NCI-H2196 (cell line): ENCODE measurements around the gene FAM163B.
A peak's percentile ranks its signal among the peaks of the same experiment; 100 is the strongest.
"Not testable (repeated sequence)": the region's sequence is repeated elsewhere in the genome, so short reads cannot be mapped to it uniquely, and the experiment has no call there.

Experiments used
- DNase-seq: peaks from one replicate; lab custom pipeline; 2025; ENCODE audit not compliant: unreplicated experiment; lab: John Stamatoyannopoulos, UW

Gene FAM163B

DNA sequence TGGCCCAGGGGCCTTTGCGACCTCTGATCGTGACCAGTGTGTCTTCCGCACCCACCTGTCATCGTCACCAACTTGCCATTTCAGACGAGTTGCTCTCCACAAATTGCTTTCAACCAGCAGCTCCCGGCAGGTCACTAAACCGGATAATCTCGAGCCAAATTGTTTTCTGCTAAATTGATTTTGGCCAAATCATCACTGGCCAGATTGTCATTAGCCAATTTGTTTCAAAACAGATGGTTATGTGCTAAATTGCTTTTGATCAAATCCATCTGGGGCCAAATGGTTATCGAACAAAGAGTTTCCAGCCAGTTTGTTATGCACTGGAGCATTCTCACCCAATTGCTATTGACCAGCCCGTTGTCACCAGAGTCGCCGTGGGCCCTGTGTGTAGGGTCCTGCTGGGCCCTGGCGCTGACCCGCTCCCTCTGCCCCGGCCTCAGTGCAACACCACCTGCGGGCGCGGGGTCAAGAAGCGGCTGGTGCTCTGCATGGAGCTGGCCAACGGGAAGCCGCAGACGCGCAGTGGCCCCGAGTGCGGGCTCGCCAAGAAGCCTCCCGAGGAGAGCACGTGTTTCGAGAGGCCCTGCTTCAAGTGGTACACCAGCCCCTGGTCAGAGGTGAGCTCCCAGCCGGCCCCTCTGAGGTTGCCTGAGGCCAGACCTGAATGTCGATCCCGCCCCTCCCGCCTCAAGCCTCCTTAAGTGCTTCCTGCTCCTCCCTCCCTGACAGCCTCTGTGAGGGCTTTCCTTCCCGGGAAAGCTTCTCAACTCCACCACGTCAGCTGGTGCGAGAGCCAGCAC, 39.1 kb downstream of the FAM163B start:
- no peak for DNase-seq

DNA sequence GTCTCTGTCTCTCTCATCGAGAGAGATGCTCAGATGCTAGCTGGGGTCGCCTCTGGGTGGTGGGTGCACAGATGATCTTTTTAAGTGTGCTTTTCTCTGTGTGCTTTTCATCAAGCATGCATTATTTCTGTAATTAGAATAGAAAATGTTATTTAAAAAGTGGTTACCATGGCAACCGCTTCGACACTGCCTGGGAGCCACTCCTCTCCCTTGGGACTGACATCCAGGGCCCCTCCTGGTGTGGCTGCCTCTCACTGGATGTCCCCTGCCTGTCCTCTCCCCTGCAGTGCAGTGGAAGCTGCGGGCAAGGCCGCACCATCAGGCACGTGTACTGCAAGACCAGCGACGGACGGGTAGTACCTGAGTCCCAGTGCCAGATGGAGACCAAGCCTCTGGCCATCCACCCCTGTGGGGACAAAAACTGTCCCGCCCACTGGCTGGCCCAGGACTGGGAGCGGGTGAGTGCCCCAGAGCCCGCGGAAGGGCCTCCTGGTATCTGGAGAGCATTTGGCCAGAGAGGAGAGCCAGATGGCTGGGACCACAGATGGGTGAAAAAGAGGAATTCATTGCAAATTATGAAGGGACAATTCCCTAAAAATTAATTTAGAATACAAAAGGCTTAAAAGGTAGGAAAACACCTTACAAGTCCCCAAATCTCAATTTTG, 39.9 kb downstream of the FAM163B start:
- DNase-seq: no peak

GRCh38 chr9:133568186-133568585, 41.0 kb downstream of the FAM163B start:
- no peak for DNase-seq

DNA sequence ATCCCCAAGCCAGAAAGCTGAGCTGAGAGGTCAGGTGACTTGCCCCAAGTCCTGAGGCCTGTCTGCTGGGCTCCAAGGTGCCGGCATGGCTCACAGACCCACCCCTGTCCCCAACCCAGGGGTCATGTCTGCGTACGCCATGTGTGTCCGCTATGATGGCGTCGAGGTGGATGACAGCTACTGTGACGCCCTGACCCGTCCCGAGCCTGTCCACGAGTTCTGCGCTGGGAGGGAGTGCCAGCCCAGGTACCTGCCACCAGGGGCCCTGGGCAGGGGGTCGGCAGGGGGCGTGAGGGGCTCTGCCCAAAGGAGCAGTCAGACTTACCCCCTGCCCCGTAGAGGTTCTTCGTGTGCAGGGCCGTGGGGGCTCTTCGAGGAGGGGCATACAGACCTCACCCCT, 42.4 kb downstream of the FAM163B start:
- no peak for DNase-seq

DNA sequence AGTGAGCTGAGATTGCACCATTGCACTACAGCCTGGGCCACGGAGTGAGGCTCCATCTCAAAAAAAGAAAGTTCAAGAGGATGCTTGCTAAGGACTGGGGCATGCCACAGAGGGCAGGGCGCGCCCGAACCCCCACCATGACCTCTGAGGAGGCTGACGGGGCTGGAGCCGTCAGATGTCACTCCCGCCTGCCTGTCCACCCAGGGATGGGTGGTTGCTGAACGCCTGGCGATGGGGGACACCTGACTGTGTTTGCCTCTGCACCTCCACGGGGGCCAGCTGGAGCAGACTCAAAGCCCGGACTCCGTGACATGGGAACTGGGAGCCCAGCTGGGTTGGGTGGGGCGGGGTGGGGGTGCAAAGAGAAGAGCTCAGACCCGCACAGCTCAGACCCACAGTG, 42.8 kb downstream of the FAM163B start:
- DNase-seq: no peak

- no peak for DNase-seq
These were observed 44.6 kb downstream of the FAM163B start for GRCh38 chr9:133564451-133565116.

DNA sequence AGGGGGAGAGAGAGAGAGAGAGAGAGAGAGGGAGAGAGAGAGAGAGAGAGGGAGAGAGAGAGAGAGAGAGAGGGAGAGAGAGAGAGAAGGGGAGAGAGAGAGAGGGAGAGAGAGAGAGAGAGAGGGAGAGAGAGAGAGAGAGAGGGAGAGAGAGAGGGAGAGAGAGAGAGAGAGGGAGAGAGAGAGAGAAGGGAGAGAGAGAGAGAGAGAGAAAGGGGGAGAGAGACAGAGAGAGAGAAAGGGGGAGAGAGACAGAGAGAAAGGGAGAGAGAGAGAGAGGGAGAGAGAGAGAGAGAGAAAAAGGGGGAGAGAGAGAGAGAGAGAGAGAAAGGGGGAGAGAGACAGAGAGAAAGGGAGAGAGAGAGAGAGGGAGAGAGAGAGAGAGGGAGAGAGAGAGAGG, 45.4 kb downstream of the FAM163B start:
- DNase-seq: not testable (repeated sequence)

DNA sequence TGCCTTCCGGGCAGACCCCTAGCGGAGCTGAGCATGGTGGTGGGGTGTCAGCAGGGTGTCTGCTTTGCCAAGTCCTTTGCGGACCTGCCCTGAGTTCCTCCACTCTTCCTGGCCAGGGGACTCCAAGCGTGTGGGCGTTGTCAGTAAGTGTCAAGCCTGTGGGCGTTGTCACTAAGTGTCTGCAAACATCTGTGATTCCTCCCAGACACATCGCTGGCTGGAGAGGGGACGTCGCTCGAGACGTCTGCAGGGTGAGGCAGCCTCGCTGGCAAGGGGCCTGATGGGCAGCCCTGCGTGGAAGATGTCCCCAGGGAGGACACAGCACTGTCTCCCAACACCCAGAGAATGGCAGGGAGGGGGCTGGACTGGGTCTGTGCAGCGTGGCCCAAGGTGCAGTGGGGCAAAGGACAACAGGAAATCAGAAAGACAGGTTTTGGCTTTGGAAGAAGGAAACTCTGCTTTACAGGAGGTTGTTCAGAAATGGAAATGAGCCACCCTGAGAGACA, 45.8 kb downstream of the FAM163B start:
- DNase-seq: no peak

DNA sequence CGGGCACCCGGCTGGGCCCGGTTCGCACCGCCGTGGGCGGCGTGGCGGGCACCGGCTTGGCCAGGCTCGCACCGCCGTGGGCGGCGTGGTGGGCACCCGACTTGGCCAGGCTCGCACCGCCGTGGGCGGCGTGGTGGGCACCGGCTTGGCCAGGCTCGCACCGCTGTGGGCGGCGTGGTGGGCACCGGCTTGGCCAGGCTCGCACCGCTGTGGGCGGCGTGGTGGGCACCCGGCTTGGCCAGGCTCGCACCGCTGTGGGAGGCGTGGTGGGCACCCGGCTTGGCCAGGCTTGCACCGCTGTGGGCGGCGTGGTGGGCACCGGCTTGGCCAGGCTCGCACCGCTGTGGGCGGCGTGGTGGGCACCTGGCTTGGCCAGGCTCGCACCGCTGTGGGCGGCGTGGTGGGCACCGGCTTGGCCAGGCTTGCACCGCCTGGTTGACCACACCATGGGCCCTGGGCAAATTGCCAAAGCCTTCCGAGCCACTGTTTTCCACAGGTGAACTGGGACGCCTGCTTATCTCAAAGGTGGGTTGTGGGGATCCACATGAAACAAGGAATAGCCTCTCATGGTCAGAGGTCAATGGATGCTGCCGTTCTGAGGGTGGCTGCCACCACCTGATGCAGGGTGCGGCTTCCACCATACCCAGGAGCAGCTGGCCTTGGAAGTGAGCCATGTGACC, 46.4 kb downstream of the FAM163B start:
- no peak for DNase-seq

- no peak for DNase-seq
These were observed 47.1 kb downstream of the FAM163B start for GRCh38 chr9:133561976-133562554.

DNA sequence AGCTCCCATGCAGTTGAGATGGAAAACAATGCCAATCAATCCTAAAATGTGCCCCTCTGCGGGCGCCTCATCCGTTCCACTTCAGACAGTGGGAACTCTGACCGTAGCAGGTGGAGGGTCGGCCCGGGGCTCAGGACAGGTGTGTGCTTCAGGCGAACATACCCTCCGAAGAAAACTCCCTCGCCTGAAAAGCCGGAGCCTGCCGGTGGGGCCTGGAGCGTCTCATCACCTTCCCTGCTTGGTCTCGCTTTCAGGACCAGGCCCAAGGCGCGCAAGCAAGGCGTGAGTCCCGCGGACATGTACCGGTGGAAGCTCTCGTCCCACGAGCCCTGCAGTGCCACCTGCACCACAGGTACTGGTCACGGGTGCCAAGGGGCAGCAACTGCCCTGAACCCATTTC, 48.2 kb downstream of the FAM163B start:
- no peak for DNase-seq

- DNase-seq: peak; percentile 53
These were observed 48.9 kb downstream of the FAM163B start for GRCh38 chr9:133560311-133560710.

DNA sequence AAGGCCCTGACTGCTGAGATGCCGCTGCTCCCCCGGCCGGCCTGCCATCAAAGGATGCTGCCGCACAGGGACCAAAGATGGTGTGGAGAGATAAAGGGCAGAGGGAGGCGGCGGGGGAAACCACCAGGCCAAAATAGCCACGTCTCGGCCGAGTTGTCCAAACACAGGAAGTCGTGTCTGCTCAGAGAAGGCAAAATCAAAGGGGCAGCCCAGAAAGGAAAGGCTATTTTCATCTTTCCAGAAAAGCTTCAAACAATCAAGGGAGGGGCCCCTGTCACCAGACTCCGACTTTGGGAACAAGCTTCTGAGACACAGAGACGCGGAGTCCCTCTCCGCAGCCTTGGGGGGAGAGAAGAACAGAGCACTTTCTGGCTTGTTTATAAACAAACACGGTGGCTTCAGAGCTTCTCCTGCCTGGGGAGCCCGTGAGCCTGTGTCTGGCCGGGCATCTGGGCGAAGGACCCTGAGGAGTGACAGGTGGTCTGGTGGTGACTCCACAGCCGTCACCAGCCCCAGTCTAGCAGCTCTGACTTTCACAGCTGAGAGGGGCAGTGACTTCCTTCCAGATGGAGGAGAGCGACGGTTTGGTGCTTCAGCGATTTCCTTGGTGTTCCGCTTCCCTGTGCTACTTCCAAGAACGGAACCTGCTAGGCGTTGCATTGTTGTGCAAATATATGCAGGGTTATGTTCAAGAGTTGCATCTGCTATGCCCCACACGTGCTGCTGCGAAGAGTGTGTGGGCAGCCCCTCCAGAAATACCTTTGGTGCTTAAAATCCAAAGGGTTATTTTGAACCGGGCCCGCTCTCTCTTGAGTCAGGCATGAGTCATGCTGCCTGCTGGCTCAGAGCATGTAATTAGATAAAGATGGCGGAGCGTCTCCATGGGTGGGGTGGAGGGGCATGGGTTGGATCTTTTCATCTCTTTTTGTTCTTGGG, 50.7 kb downstream of the FAM163B start:
- no peak for DNase-seq

GRCh38 chr9:133557581-133557980, 51.6 kb downstream of the FAM163B start:
- DNase-seq: no peak

GRCh38 chr9:133556354-133556753, 52.8 kb downstream of the FAM163B start:
- no peak for DNase-seq

DNA sequence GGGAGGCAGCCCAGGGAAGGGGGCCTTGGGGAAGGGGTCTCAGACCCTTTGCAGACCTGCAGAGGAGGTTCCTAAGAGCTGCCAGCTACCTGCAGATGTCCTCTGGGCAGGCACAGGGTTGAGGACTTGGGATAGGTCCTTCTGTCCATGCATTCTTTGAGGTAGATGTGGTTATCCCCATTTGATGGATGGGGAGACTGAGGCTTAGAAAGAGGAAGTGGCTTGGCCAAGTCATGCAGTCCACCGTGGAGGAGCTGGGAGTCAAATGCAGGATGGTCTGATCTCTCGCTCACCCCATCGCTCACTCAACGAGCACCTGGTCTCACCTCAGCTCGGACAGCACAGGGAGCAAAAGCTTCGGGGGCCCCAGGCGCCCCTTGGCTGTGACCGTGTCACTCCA, 54.5 kb downstream of the FAM163B start:
- DNase-seq: no peak

- no peak for DNase-seq
These were observed 55.0 kb downstream of the FAM163B start for GRCh38 chr9:133553973-133554713.

- no peak for DNase-seq
These were observed 56.1 kb downstream of the FAM163B start for GRCh38 chr9:133553123-133553522.

DNA sequence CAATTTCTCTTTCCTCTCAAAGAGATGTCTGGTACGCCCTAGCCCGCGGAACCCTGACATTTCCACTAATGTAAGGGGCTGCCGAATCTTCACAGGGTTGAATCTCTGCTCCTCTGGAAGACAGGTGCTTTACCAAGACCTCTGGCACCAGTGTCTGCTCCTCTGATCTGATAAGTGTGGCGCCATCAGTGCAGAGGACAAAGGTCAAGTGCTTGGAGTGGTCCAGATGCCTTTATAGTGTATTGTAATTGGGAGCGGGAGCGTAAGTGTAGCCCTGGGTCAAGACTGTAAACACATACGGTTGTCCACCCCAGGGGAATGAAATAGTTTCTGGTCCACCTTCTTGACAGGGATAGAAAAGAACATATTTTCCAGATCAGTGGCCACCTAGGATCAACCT, 57.0 kb downstream of the FAM163B start:
- no peak for DNase-seq
